Measurements from ENCODE around the gene RAB37. TPM values are rescaled to one million over a fixed set of nuclear protein-coding genes. Genes with fewer than 3 reads are reported as not detected.

Gene RAB37
- total RNA-seq, 4 donors from 2014 or later: under 0.01 to 5.0 (median 1.7) TPM

DNA sequence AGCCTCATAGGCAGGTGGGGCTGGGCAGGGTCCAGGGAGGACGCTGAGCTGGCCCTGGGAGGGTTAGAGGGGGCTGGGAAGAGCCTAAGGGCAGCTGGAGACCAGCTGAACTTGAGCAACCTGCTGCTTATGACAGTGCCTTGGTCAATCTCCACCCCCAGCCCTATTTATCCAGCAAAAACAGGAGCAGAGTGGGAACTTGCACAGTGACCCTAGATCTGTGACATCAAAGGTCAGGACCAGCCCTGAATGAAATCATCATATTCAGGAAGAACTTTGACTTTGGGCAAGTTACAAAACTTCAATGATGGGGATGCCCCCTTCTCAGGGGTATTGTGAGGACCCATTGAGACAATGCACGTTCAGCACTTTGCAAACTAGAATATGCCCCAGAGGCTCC, 33.7 kb upstream of the RAB37 start:
- intact Hi-C loops (cut with DNase I; ENCODE audit: low total_unique reads): no loop called here
- Histone ChIP-seq H3K27ac (no peak overlapping the region), H3K9me3 (no peaks in the 10 kb centered on the region), H3K4me1 (no peaks in the 10 kb centered on the region), H3K36me3 (no peaks in the 10 kb centered on the region), H3K4me3 (no peak overlapping the region), H3K27me3 (no peaks in the 10 kb centered on the region)
- no peak for DNase-seq
- TF ChIP-seq, protein P1, sequence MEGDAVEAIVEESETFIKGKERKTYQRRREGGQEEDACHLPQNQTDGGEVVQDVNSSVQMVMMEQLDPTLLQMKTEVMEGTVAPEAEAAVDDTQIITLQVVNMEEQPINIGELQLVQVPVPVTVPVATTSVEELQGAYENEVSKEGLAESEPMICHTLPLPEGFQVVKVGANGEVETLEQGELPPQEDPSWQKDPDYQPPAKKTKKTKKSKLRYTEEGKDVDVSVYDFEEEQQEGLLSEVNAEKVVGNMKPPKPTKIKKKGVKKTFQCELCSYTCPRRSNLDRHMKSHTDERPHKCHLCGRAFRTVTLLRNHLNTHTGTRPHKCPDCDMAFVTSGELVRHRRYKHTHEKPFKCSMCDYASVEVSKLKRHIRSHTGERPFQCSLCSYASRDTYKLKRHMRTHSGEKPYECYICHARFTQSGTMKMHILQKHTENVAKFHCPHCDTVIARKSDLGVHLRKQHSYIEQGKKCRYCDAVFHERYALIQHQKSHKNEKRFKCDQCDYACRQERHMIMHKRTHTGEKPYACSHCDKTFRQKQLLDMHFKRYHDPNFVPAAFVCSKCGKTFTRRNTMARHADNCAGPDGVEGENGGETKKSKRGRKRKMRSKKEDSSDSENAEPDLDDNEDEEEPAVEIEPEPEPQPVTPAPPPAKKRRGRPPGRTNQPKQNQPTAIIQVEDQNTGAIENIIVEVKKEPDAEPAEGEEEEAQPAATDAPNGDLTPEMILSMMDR (IDR thresholded peaks at IDR 0.05): no peak
- TF ChIP-seq POLR2A (IDR thresholded peaks at IDR 0.05): no peak

DNA sequence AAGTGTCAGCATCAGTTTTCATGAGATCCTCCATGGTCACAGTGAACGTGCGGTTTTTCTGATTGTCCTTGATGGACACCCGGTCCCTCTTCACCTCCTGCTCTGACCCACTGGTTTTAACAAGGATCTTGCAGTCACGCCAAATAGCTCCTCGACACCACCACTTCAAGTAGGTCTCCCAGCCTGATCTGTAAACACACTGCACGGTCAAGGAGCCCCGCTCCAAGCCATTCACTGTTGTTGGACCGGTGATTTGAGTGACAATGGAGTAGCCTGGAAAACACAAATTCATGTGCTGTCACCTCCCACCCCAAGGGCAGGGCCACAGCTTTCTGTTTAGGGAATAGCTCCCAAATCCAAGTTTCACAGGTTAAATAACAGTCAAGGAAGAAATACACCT, 32.5 kb upstream of the RAB37 start:
- no peak overlapping the region for H3K27ac ChIP-seq
- no peak for DNase-seq
- intact Hi-C loops (cut with DNase I; ENCODE audit: low total_unique reads): no loop called here
- H3K4me3 ChIP-seq: no peak overlapping the region
- H3K36me3 ChIP-seq: no peaks in the 10 kb centered on the region
- no peak for TF ChIP-seq POLR2A (IDR thresholded peaks at IDR 0.05)
- TF ChIP-seq, protein P1 (IDR thresholded peaks at IDR 0.05): no peak
- no peaks in the 10 kb centered on the region for H3K4me1 ChIP-seq
- H3K27me3 ChIP-seq: no peaks in the 10 kb centered on the region
- no peaks in the 10 kb centered on the region for H3K9me3 ChIP-seq

DNA sequence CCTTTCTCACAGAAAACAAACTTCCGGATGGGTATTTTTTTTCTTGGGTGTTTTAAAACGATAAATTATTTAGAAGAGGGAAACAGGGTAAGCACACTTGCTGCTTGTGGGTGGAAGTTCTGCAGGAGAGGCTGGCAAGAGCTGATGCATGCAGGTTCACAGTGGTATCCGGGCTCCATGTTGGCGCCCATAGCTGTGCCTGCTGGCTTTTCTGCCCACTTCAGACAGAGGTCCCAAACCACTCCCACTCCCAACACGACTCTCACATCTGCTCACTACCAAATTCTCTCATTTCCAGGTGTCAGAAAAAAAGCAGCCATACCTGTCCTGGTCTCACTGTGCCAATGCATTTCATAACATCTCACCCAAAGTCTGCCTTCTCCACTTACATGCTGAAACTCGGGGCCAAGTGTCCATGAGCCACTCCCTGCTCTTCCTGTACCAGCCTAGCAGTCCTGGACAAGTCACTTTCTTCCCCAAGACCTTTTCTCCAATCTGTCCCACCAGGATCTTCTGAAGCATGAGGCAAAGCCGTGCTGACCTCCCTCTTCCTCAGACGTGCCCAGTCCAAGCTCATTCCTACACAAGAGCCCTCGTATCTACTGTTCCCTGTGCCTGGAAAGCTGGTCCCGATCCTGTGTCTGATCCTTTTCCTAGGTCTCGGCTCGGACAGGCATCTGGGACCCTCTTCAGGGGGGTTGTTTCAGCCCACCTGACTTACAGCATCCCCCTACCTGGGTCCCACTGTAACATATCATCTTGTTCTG, 25.8 kb upstream of the RAB37 start:
- no peaks in the 10 kb centered on the region for H3K9me3 ChIP-seq
- DNase-seq: no peak
- H3K4me1 ChIP-seq: no peaks in the 10 kb centered on the region
- intact Hi-C loops (cut with DNase I; ENCODE audit: low total_unique reads): no loop called here
- H3K27ac ChIP-seq: no peak overlapping the region
- no peak for TF ChIP-seq POLR2A (IDR thresholded peaks at IDR 0.05)
- TF ChIP-seq, protein P1 (IDR thresholded peaks at IDR 0.05): no peak
- H3K36me3 ChIP-seq: no peaks in the 10 kb centered on the region
- H3K4me3 ChIP-seq: no peak overlapping the region
- no peaks in the 10 kb centered on the region for H3K27me3 ChIP-seq

DNA sequence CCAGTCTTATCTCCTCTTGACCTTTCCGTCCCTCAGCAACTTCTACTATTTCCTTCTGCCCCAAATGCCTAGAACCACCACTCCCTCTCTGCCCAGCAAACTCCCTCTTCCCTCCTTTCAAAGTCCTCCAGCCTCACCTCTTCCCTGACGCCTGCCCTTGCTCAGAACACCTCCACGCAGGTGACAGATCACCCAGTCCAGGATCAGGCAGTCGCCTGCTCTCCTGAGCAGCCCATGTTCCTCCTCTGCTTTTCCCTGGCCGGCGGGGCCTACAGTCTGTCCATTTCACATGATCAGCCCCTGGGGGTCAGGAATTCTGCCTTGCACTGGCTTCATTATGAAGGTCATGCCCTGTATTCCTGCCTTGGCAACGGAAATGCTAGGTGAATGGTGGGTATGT, 24.8 kb upstream of the RAB37 start:
- no peak overlapping the region for H3K4me3 ChIP-seq
- H3K4me1 ChIP-seq: no peaks in the 10 kb centered on the region
- no peaks in the 10 kb centered on the region for H3K27me3 ChIP-seq
- TF ChIP-seq, protein P1 (IDR thresholded peaks at IDR 0.05): no peak
- no peak for TF ChIP-seq POLR2A (IDR thresholded peaks at IDR 0.05)
- H3K9me3 ChIP-seq: no peaks in the 10 kb centered on the region
- H3K27ac ChIP-seq: no peak overlapping the region
- no peak for DNase-seq
- intact Hi-C loops (cut with DNase I; ENCODE audit: low total_unique reads): no loop called here
- no peaks in the 10 kb centered on the region for H3K36me3 ChIP-seq

DNA sequence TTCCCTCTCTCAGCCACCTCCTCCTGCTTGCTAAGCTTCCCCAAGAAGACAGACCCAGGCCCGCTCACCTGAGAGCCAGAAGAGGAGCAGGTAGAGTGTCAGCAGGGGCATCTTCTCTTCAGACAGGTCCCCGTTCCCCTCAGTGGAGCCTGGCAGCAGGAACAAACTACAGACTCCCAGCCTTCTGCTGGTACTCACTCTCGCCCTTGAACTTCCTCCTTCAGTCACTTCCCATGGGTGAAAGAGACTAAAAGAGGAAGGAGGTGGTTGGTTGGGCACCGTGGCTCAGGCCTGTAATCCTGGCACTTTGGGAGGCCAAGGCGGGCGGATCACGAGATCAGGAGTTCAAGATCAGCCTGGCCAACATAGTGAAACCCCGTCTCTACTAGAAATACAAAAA, 24.3 kb upstream of the RAB37 start, which contains the start of gene CD300LF:
TSS of gene CD300LF (minus strand) at position 168 of the 400 bp plus-strand sequence. CDS start at position 111, 57 bp downstream.
- intact Hi-C loops (cut with DNase I; ENCODE audit: low total_unique reads): no loop called here
- Histone ChIP-seq H3K9me3 (no peaks in the 10 kb centered on the region), H3K27ac (no peak within 1 kb of the TSS), H3K4me1 (no peaks in the 10 kb centered on the region), H3K27me3 (no peaks in the 10 kb centered on the region), H3K4me3 (no peak within 1 kb of the TSS), H3K36me3 (no peaks in the 10 kb centered on the region)
- no peak for DNase-seq
- no peak for TF ChIP-seq POLR2A (IDR thresholded peaks at IDR 0.05)
- TF ChIP-seq, protein P1 (IDR thresholded peaks at IDR 0.05): no peak
